K562 (cell line): ENCODE measurements around the gene RHNO1. TPM values are rescaled to one million over a fixed set of nuclear protein-coding genes. Genes with fewer than 3 reads are reported as not detected.

Source experiments
- BRCA1 ChIP-seq, 2 experiments: fragments of 450-650 bp in 1 of 2; sonication (generic) in 1 of 2; formaldehyde crosslinking in 1 of 2; IDR thresholded peaks; 2 replicates each; pipeline versions ENCODE4 v1.5.0 to v1.6.1; 2017 to 2020; ENCODE audit warnings: mild to moderate bottlenecking in 1 of 2, missing genetic modification reagents in 1 of 2
- CCAR2 ChIP-seq: fragments of 200-400 bp; formaldehyde crosslinking; IDR thresholded peaks from 2 replicates; pipeline ENCODE4 v1.6.1; 2017; ENCODE audit warnings: mild to moderate bottlenecking, low read depth, low read length
- EZH2 ChIP-seq: IDR thresholded peaks from 2 replicates; pipeline ENCODE4 v1.6.1; 2012; ENCODE audit warnings: low read depth, mild to moderate bottlenecking, inconsistent platforms, low read length, borderline replicate concordance
- NFIC ChIP-seq: fragments of 450-650 bp; IDR thresholded peaks from 2 replicates; pipeline ENCODE4 v1.6.1; 2017; ENCODE audit warnings: mild to moderate bottlenecking, inconsistent platforms
- RAD21 ChIP-seq, 2 experiments: fragments of 250-450 bp in 1 of 2; fragments of 450-650 bp in 1 of 2; sonication (Bioruptor Pico) in 1 of 2; formaldehyde crosslinking in 1 of 2; IDR thresholded peaks in 1 of 2; conservative IDR thresholded peaks in 1 of 2; 2 replicates each; pipeline versions ENCODE4 v1.4.0 to v1.8.0; 2020 to 2022; ENCODE audit warnings: mild to moderate bottlenecking in 2 of 2, moderate library complexity in 1 of 2
- SLC30A9 ChIP-seq: fragments of 250-450 bp; sonication (Bioruptor Pico); IDR thresholded peaks from 2 replicates; pipeline ENCODE4 v1.8.0; 2022; ENCODE audit warnings: mild to moderate bottlenecking, moderate library complexity
- ZNF24 ChIP-seq: fragments of 450-650 bp; IDR thresholded peaks from 2 replicates; pipeline ENCODE4 v1.6.1; 2016
- polyA plus RNA-seq, 8 experiments: library from polyadenylated mRNA; depleted of rRNA in 4 of 8; stranded (reverse) in 5 of 8; unstranded in 3 of 8; fragments of >200 nt; fragmentation: Nextera tagmentation in 2 of 8; fragmentation: Illumina TruSeq in 1 of 8; extraction: Ambion mirVana in 2 of 8; extraction: Trizol in 1 of 8; gene quantifications; 2 replicates each; pipeline versions ENCODE4 v1.2.1 to v1.2.3, GENCODE V29; 2011 to 2014; ENCODE audit warnings: inconsistent platforms in 1 of 8, missing spikeins in 1 of 8
- total RNA-seq, 7 experiments: library from RNA; depleted of rRNA in 6 of 7; stranded (reverse); fragments of >200 nt in 6 of 7; fragmentation: Illumina TruSeq in 2 of 7; extraction: Trizol in 2 of 7; gene quantifications; 2 replicates each; pipeline versions ENCODE4 v1.2.1 to v1.2.3, GENCODE V29; 2011 to 2021; ENCODE audit warnings: low replicate concordance in 1 of 7
- TF ChIP-seq, protein P1 (sequence below), 3 experiments: IDR thresholded peaks in 2 of 3; conservative IDR thresholded peaks in 1 of 3; 2 replicates each; pipeline ENCODE4 v1.5.1; 2011 to 2012; ENCODE audit warnings: low read length in 3 of 3, mild to moderate bottlenecking in 3 of 3, control low read depth in 2 of 3, improper control_type of control experiment in 1 of 3, inconsistent platforms in 1 of 3, low read depth in 1 of 3, mixed read lengths in 1 of 3, moderate library complexity in 1 of 3; ENCODE audit not compliant: insufficient read depth in 2 of 3
- TF ChIP-seq, protein P2 (sequence below): fragments of 250-450 bp; sonication (Bioruptor Pico); IDR thresholded peaks from 2 replicates; pipeline ENCODE4 v1.4.0; 2020; ENCODE audit warnings: mild to moderate bottlenecking, moderate library complexity

Gene RHNO1
- total and polyA plus RNA-seq, 9 of the 15 experiments (the other 6 are each of a cell fraction or from before 2014, with no cell fraction given) = 20.8 to 62.7 (median 28.8) TPM

DNA sequence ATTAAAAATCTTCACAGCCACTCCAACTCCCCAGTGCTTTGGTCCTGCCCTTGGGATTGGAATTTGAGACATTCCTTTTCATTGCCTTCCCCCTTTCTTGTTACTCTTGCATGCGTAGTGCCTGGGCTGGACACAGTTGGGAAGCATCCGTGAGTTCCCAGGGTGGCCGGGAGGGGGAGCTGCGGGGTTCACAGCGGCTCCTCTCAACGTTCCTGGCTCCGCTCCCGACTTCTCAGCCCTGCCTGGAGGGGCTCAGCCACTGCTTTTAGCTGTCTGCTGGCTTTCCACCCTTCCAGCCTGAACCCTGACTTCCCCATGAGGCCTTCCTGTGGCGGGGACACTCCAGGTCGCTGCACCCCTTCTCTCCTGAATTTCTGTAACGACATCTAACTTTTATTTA, 23.4 kb upstream of the RHNO1 start (continued):
- TF ChIP-seq, protein P1, sequence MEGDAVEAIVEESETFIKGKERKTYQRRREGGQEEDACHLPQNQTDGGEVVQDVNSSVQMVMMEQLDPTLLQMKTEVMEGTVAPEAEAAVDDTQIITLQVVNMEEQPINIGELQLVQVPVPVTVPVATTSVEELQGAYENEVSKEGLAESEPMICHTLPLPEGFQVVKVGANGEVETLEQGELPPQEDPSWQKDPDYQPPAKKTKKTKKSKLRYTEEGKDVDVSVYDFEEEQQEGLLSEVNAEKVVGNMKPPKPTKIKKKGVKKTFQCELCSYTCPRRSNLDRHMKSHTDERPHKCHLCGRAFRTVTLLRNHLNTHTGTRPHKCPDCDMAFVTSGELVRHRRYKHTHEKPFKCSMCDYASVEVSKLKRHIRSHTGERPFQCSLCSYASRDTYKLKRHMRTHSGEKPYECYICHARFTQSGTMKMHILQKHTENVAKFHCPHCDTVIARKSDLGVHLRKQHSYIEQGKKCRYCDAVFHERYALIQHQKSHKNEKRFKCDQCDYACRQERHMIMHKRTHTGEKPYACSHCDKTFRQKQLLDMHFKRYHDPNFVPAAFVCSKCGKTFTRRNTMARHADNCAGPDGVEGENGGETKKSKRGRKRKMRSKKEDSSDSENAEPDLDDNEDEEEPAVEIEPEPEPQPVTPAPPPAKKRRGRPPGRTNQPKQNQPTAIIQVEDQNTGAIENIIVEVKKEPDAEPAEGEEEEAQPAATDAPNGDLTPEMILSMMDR (IDR thresholded peaks at IDR 0.05 in 2 of 3, conservative IDR thresholded peaks at IDR 0.05 in 1 of 3; ENCODE audit: insufficient read depth in 2 of 3, low read depth in 1 of 3, low read length in 3 of 3) = peak; percentile 73 to 79 (median 74)
- TF ChIP-seq, protein P2, sequence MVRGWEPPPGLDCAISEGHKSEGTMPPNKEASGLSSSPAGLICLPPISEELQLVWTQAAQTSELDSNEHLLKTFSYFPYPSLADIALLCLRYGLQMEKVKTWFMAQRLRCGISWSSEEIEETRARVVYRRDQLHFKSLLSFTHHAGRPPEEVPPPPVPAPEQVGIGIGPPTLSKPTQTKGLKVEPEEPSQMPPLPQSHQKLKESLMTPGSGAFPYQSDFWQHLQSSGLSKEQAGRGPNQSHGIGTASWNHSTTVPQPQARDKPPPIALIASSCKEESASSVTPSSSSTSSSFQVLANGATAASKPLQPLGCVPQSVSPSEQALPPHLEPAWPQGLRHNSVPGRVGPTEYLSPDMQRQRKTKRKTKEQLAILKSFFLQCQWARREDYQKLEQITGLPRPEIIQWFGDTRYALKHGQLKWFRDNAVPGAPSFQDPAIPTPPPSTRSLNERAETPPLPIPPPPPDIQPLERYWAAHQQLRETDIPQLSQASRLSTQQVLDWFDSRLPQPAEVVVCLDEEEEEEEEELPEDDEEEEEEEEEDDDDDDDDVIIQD (CRISPR knock-in tag) = no peak
- no peak for TF ChIP-seq BRCA1 (IDR thresholded peaks at IDR 0.05)
- no peak for TF ChIP-seq BRCA1 (CRISPR knock-in tag; IDR thresholded peaks at IDR 0.05)
- TF ChIP-seq RAD21 (CRISPR knock-in tag; conservative IDR thresholded peaks at IDR 0.05 in 1 of 2, IDR thresholded peaks at IDR 0.05 in 1 of 2) = peak in 1 of 2 experiments; percentile 46; a peak in 2 of 4 replicates
- TF ChIP-seq NFIC = peak; percentile 58; the same call in 1 of the 2 replicates
- TF ChIP-seq ZNF24 = no peak
- TF ChIP-seq EZH2 = no peak
- no peak for TF ChIP-seq SLC30A9 (CRISPR knock-in tag)
- TF ChIP-seq CCAR2 = no peak
